Sigmoid colon (tissue), 4 donors: ENCODE data around the gene RPS6KA1.

Source experiments
- CTCF ChIP-seq, 4 experiments: fragments of 450-650 bp in 3 of 4; fragments of 200-600 bp in 1 of 4; IDR thresholded peaks; one replicate each; pipeline ENCODE4 v1.5.1; 2016 to 2019; ENCODE audit warnings: antibody characterized with exemption in 4 of 4, mild to moderate bottlenecking in 3 of 4, moderate library complexity in 2 of 4
- POLR2A ChIP-seq, 2 donors: fragments of 450-650 bp; IDR thresholded peaks; one replicate each; pipeline ENCODE4 v1.6.1; 2016; ENCODE audit warnings: antibody characterized with exemption in 2 of 2, mild to moderate bottlenecking in 2 of 2, moderate library complexity in 2 of 2
- POLR2AphosphoS5 ChIP-seq, 4 donors: sonication (generic); formaldehyde crosslinking; IDR thresholded peaks; one replicate each; pipeline ENCODE4 v1.6.1; 2017; ENCODE audit warnings: antibody characterized with exemption in 4 of 4

GRCh38 chr1:26555550-26555981 is 26.0 kb downstream of the RPS6KA1 start:
- no peak for TF ChIP-seq POLR2A (IDR thresholded peaks at IDR 0.05)
- no peak for TF ChIP-seq CTCF (IDR thresholded peaks at IDR 0.05)
- no peak for TF ChIP-seq POLR2AphosphoS5 (IDR thresholded peaks at IDR 0.05)
